Subcutaneous abdominal adipose tissue (tissue), 5 donors: Measurements from ENCODE around the gene CAMSAP3.
A peak's percentile ranks its signal among the peaks of the same experiment; 100 is the strongest.

ENCODE experiments used
- H3K27ac ChIP-seq: one replicate; pipeline ENCODE4 v1.7.0; 2013; ENCODE audit warnings: low read depth, mild to moderate bottlenecking, inconsistent platforms, low read length, moderate library complexity
- H3K27me3 ChIP-seq, 5 donors: one replicate each; pipeline ENCODE4 v1.7.0; 2013; ENCODE audit warnings: low read length in 5 of 5, inconsistent platforms in 1 of 5; ENCODE audit not compliant: control insufficient read depth in 5 of 5, insufficient read depth in 4 of 5
- H3K36me3 ChIP-seq, 5 donors: one replicate each; pipeline ENCODE4 v1.7.0; 2013; ENCODE audit warnings: low read length in 5 of 5; ENCODE audit not compliant: control insufficient read depth in 5 of 5, insufficient read depth in 5 of 5
- H3K4me1 ChIP-seq, 5 donors: one replicate each; pipeline ENCODE4 v1.7.0; 2013; ENCODE audit warnings: low read length in 5 of 5, mild to moderate bottlenecking in 3 of 5, moderate library complexity in 1 of 5; ENCODE audit not compliant: control insufficient read depth in 5 of 5, insufficient read depth in 5 of 5
- H3K4me3 ChIP-seq, 5 donors: one replicate each; pipeline ENCODE4 v1.7.0; 2013; ENCODE audit warnings: low read length in 5 of 5, low read depth in 1 of 5
- H3K9ac ChIP-seq, 5 donors: one replicate each; pipeline ENCODE4 v1.7.0; 2013; ENCODE audit warnings: low read length in 5 of 5, mild to moderate bottlenecking in 4 of 5, moderate library complexity in 3 of 5
- H3K9me3 ChIP-seq, 5 donors: one replicate each; pipeline ENCODE4 v1.7.0; 2013; ENCODE audit warnings: low read length in 5 of 5; ENCODE audit not compliant: control insufficient read depth in 5 of 5
- donor health status: healthy.
- donor health status: healthy.
- donor health status: healthy.
- donor health status: healthy.
- donor health status: healthy.

Gene CAMSAP3, protein sequence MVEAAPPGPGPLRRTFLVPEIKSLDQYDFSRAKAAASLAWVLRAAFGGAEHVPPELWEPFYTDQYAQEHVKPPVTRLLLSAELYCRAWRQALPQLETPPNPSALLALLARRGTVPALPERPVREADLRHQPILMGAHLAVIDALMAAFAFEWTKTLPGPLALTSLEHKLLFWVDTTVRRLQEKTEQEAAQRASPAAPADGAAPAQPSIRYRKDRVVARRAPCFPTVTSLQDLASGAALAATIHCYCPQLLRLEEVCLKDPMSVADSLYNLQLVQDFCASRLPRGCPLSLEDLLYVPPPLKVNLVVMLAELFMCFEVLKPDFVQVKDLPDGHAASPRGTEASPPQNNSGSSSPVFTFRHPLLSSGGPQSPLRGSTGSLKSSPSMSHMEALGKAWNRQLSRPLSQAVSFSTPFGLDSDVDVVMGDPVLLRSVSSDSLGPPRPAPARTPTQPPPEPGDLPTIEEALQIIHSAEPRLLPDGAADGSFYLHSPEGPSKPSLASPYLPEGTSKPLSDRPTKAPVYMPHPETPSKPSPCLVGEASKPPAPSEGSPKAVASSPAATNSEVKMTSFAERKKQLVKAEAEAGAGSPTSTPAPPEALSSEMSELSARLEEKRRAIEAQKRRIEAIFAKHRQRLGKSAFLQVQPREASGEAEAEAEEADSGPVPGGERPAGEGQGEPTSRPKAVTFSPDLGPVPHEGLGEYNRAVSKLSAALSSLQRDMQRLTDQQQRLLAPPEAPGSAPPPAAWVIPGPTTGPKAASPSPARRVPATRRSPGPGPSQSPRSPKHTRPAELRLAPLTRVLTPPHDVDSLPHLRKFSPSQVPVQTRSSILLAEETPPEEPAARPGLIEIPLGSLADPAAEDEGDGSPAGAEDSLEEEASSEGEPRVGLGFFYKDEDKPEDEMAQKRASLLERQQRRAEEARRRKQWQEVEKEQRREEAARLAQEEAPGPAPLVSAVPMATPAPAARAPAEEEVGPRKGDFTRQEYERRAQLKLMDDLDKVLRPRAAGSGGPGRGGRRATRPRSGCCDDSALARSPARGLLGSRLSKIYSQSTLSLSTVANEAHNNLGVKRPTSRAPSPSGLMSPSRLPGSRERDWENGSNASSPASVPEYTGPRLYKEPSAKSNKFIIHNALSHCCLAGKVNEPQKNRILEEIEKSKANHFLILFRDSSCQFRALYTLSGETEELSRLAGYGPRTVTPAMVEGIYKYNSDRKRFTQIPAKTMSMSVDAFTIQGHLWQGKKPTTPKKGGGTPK

DNA sequence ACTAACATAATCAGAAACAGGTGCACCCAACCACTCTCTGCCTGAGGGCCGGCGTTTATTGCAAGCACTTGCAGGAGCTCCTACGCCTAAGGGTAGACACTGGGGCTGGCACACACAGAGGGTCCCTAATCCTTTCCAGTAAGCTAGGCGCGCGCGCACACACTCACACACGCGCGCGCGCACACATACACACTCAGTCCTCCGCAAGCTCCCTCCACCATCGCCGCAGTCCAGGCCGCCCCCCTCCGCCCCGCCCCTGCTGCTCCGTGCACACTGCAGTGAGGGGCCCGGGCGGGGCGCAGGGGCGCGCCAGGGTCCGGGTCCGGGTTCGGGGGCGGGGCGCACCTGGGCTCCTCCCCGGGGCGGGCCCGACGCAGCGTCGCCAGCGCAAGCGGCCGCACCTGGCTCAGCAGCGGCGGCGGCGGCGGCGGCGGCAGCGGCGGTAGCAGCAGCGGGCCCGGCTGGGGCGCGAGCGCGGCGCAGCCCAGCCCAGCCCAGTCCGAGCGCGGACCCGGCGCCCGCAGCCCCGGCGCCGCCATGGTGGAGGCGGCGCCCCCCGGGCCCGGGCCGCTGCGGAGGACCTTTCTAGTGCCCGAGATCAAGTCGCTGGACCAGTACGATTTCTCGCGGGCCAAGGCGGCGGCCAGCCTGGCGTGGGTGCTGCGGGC lies at the start of gene CAMSAP3:
CAMSAP3 (plus strand) TSS at position 398 of the 668 bp plus-strand sequence; CDS start at position 538, 140 bp downstream.
- Histone ChIP-seq H3K9me3 (no peaks in the 10 kb centered on the region), H3K4me3 (peak within 1 kb of the TSS in 1 of 5 donors; percentile 10), H3K27me3 (peaks cover 26 to 39% (median 36%) of the 10 kb centered on the region in 5 donors), H3K27ac (no peak within 1 kb of the TSS), H3K4me1 (peaks cover 0 to 11% (median 3%) of the 10 kb centered on the region in 5 donors), H3K9ac (no peak within 1 kb of the TSS), H3K36me3 (no peaks in the 10 kb centered on the region)

DNA sequence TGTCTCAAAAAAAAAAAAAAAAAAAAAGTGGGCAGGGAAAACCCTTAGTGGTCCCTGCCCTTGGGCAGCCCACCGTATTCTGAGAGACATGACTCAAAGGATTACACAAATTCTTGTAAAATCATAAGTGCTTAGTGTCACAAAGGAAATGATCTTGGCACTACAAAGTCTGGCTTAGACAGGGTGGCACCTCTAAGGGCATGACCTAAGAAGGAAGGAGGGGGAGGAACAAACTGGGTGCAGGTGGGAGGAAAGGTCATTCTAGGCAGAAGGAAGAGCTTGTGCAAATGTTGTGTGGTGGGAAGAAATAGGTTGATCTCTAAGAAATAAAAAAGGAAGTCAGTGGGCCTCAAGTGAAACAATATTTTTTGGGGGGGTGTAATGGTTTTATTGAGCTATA lies 49.8 kb upstream of the CAMSAP3 start:
- no peak overlapping the region for H3K27ac ChIP-seq
- no peak overlapping the region for H3K4me3 ChIP-seq
- H3K36me3 ChIP-seq: peaks cover 0 to 58% (median 42%) of the 10 kb centered on the region in 5 donors
- peaks cover 0 to 7% (median 0%) of the 10 kb centered on the region in 5 donors for H3K4me1 ChIP-seq
- no peaks in the 10 kb centered on the region for H3K27me3 ChIP-seq
- H3K9ac ChIP-seq: no peak overlapping the region
- no peaks in the 10 kb centered on the region for H3K9me3 ChIP-seq

DNA sequence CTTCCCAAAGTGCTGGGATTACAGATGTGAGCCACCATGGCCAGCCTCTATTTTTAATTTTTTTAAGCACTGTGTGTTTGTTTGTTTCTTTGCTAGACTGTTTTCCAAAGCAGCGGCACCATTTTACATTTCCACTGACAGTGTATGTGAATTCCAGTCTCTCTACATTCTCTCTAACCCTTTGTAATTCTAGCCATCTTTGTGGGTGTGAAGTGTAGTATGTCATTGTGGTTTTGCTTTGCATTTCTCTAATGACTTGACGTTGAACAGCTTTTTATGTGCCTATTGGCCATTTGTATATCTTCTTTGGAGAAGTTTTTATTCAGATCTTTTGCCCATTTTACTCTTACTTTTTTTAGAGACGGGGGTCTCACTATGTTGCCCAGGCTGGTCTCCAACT lies 48.5 kb upstream of the CAMSAP3 start:
- Histone ChIP-seq H3K9ac (no peak overlapping the region), H3K27me3 (no peaks in the 10 kb centered on the region), H3K9me3 (no peaks in the 10 kb centered on the region), H3K4me3 (no peak overlapping the region), H3K36me3 (peaks cover 0 to 55% (median 30%) of the 10 kb centered on the region in 5 donors), H3K27ac (no peak overlapping the region), H3K4me1 (peaks cover 0 to 12% (median 3%) of the 10 kb centered on the region in 5 donors)

DNA sequence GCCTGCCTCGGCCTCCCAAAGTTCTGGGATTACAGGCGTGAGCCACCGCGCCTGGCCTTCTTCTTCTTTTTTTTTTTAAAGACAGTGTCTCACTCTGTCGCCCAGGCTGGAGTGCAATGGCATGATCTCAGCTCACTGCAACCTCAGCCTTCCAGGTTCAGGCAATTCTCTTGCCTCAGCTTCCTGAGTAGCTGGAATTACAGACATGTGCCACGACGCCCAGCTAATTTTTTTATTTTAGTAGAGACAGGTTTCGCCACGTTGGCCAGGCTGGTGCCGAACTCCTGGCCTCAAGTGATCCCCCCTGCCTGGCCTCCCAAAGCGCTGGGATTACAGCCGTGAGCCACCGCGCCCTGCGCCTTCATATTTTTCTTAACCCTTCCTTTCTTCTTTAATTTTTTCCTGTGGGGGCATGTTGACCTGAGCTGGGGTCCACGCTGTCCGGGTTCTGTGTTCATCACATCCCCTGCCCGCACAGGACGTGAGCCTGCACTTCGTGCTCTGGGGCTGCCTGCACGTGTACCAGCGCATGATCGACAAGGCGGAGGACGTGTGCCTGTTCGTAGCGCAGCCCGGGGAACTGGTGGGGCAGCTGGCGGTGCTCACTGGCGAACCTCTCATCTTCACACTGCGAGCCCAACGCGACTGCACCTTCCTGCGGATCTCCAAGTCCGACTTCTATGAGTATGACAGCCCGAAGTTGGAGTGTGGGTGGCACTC lies 46.1 kb upstream of the CAMSAP3 start:
- Histone ChIP-seq H3K4me3 (no peak overlapping the region), H3K4me1 (peaks cover 0 to 9% (median 3%) of the 10 kb centered on the region in 5 donors), H3K36me3 (peaks cover 0 to 55% (median 31%) of the 10 kb centered on the region in 5 donors), H3K9ac (no peak overlapping the region), H3K27me3 (no peaks in the 10 kb centered on the region), H3K9me3 (no peaks in the 10 kb centered on the region), H3K27ac (no peak overlapping the region)

DNA sequence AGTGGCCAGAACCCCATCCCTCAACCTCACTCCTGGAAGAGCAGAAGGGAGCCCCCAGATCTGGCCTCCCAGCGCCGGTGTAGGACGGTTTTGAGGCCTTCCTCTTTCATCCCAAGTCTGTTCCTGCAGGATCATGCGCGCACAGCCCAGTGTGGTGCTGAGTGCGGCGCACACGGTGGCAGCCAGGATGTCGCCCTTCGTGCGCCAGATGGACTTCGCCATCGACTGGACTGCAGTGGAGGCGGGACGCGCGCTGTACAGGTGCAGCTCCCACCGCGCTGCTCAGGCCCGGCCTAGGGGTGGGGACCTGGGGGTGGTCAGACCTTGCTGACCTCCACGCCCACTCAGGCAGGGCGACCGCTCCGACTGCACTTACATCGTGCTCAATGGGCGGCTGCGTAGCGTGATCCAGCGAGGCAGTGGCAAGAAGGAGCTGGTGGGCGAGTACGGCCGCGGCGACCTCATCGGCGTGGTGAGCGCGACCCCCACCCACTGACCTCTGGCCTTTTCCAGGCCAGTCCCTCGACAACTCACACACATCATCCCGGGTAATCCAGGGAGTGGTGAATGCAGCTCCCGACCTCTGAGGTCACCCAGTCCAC lies 45.4 kb upstream of the CAMSAP3 start:
- Histone ChIP-seq H3K9ac (no peak overlapping the region), H3K27ac (no peak overlapping the region), H3K36me3 (peaks cover 0 to 54% (median 32%) of the 10 kb centered on the region in 5 donors), H3K27me3 (no peaks in the 10 kb centered on the region), H3K4me1 (peaks cover 0 to 7% (median 3%) of the 10 kb centered on the region in 5 donors), H3K4me3 (no peak overlapping the region), H3K9me3 (no peaks in the 10 kb centered on the region)

DNA sequence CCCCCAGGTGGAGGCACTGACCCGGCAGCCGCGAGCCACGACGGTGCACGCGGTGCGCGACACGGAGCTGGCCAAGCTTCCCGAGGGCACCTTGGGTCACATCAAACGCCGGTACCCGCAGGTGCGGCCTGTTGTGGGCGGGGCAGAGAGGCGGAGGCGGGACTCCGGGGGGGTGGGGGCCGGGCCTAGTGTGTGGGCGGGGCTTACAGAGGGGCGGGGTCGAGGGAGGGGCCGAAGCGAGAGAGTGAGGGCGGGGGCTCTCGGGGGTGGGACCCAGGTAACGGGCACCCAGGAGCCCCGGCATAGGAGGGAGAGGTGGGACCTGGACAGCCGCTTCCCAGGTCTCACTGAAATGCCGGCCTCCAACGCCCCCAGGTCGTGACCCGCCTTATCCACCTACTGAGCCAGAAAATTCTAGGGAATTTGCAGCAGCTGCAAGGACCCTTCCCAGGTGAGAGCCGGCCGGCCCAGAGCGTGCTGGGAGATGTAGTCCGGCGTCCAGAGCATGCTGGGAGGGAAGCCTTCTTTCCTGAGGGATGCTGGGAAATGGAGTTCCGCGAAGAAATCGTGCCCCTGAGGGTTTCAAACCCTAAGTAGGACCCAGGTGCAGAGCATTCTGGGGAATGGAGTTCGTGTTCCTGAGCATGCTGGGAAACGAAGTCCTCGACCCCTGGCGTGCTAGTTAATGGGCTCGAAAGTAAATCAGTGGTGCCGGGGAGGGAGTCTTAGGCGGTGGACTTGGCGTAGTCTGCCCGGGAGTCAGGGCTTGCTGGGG lies 44.5 kb upstream of the CAMSAP3 start:
- Histone ChIP-seq H3K36me3 (peaks cover 0 to 60% (median 38%) of the 10 kb centered on the region in 5 donors), H3K27me3 (no peaks in the 10 kb centered on the region), H3K4me1 (peaks cover 0 to 5% (median 3%) of the 10 kb centered on the region in 5 donors), H3K4me3 (peak overlapping the region in 2 of 5 donors; percentile 15 to 37), H3K27ac (no peak overlapping the region), H3K9me3 (no peaks in the 10 kb centered on the region), H3K9ac (no peak overlapping the region)

DNA sequence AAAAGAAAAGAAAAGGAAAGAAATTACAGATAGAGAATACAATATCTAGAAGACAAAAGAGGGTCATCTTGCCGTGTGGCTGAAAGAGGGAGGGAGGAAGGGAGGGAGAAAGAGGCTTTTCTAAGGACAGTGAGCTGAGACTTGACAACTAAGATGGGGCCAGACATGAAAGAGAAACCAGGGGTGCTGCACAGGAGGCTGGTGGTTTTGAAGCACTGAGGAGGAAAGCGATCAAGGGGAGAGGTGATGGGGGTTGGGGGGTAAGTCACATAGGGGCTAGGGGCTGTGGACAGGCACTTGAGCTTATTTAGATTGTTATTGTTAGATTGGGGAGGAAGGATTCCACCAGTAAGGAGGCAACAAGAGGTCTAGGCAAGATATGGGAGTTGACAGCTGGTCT lies 42.9 kb upstream of the CAMSAP3 start:
- Histone ChIP-seq H3K9me3 (no peaks in the 10 kb centered on the region), H3K4me1 (peaks cover 0 to 5% (median 3%) of the 10 kb centered on the region in 5 donors), H3K27ac (no peak overlapping the region), H3K9ac (no peak overlapping the region), H3K27me3 (no peaks in the 10 kb centered on the region), H3K4me3 (no peak overlapping the region), H3K36me3 (peaks cover 0 to 70% (median 53%) of the 10 kb centered on the region in 5 donors)

DNA sequence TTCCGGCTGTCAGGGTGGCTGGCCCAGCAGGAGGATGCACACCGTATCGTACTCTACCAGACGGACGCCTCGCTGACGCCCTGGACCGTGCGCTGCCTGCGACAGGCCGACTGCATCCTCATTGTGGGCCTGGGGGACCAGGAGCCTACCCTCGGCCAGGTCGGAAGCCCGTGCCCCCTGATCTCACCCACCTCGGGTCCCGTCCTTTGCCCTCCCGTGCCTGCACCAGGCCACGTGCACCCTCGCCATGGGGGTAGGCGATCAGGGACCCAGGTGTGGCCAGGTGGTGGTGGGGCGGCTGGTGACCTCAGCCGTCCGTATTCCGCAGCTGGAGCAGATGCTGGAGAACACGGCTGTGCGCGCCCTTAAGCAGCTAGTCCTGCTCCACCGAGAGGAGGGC lies 41.1 kb upstream of the CAMSAP3 start:
- no peaks in the 10 kb centered on the region for H3K27me3 ChIP-seq
- H3K36me3 ChIP-seq: peaks cover 0 to 88% (median 68%) of the 10 kb centered on the region in 5 donors
- H3K4me3 ChIP-seq: no peak overlapping the region
- H3K4me1 ChIP-seq: peaks cover 0 to 5% (median 3%) of the 10 kb centered on the region in 5 donors
- no peaks in the 10 kb centered on the region for H3K9me3 ChIP-seq
- no peak overlapping the region for H3K27ac ChIP-seq
- no peak overlapping the region for H3K9ac ChIP-seq
